GM12891 (cell line): ENCODE measurements around the gene MGAT5.

Experiments used
- PAX5 ChIP-seq: IDR thresholded peaks from 2 replicates; pipeline ENCODE4 v1.6.1; 2011; ENCODE audit warnings: low read length, moderate library complexity, mild to moderate bottlenecking; ENCODE audit not compliant: insufficient read depth, severe bottlenecking
- POLR2A ChIP-seq: IDR thresholded peaks from 2 replicates; pipeline ENCODE4 v1.6.1; 2011; ENCODE audit warnings: low read depth, low read length, control low read depth
- POLR2AphosphoS5 ChIP-seq: IDR thresholded peaks from 2 replicates; pipeline ENCODE4 v1.6.1; 2011; ENCODE audit warnings: low read depth, low read length, control low read depth
- POU2F2 ChIP-seq: IDR thresholded peaks from 2 replicates; pipeline ENCODE4 v1.6.1; 2011; ENCODE audit warnings: low read depth, mild to moderate bottlenecking, control low read depth, low read length, moderate library complexity
- SPI1 ChIP-seq: IDR thresholded peaks from 2 replicates; pipeline ENCODE4 v1.6.1; 2011; ENCODE audit warnings: low read depth, low read length, control low read depth
- TAF1 ChIP-seq: IDR thresholded peaks from 2 replicates; pipeline ENCODE4 v1.6.1; 2011; ENCODE audit warnings: low read depth, low read length, control low read depth

- TF ChIP-seq POLR2A (no peak), TAF1 (no peak), POLR2AphosphoS5 (no peak), PAX5 (no peak), POU2F2 (no peak), SPI1 (no peak)
Measured at GRCh38 chr2:134389381-134389780, 135.5 kb downstream of the MGAT5 start.
